Erythroblast (primary cell): ENCODE data around the gene SPATA1.

Experiments used
- GATA1 ChIP-seq: IDR thresholded peaks from 2 replicates; pipeline ENCODE4 v1.6.1; 2011; ENCODE audit warnings: low read depth, mild to moderate bottlenecking, control low read depth, low read length, moderate library complexity
- POLR2A ChIP-seq: IDR thresholded peaks from 2 replicates; pipeline ENCODE4 v1.6.1; 2011; ENCODE audit warnings: mild to moderate bottlenecking, low read length

GRCh38 chr1:84603223-84603622 is 97.0 kb downstream of the SPATA1 start:
- TF ChIP-seq POLR2A: no peak
- TF ChIP-seq GATA1: no peak
